ENCODE data around the gene ALG14.

- no peak for TF ChIP-seq CTCF (IDR thresholded peaks at IDR 0.05)
- no peak for TF ChIP-seq POLR2A (IDR thresholded peaks at IDR 0.05)
These were observed 43.2 kb downstream of the ALG14 start for GRCh38 chr1:95029532-95029931.

Measured in esophagus squamous epithelium (tissue), 4 donors.